NK-92 treated with Interleukin-12 subunit alpha and Interleukin-12 subunit beta, amount 100 ng/mL, for 24 hours (cell line): Measurements from ENCODE around the gene SFXN4.
"Not testable (repeated sequence)": the region's sequence is repeated elsewhere in the genome, so short reads cannot be mapped to it uniquely, and the experiment has no call there.

Experiments
- DNase-seq: peaks from one replicate; lab custom pipeline; 2025; lab: John Stamatoyannopoulos, UW

The SFXN4 gene

DNA sequence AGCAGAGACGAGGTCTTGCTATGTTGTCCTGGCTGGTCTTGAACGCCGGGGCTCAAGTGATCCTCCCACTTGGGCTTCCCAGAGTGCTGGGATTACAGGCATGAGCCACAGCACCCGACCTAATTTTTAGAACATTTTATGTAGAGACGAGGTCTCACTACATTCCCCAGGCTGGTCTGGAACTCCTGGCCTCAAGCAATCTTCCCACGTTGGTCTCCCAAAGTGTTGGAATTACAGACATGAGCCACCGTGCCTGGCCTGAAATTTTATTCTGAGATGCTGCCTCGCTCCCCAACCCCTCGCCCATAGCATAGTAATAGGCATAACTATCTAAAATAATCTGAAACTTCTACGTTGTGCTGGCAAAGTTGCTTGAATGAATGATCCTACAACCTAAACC, 21.9 kb downstream of the SFXN4 start:
- DNase-seq = no peak

DNA sequence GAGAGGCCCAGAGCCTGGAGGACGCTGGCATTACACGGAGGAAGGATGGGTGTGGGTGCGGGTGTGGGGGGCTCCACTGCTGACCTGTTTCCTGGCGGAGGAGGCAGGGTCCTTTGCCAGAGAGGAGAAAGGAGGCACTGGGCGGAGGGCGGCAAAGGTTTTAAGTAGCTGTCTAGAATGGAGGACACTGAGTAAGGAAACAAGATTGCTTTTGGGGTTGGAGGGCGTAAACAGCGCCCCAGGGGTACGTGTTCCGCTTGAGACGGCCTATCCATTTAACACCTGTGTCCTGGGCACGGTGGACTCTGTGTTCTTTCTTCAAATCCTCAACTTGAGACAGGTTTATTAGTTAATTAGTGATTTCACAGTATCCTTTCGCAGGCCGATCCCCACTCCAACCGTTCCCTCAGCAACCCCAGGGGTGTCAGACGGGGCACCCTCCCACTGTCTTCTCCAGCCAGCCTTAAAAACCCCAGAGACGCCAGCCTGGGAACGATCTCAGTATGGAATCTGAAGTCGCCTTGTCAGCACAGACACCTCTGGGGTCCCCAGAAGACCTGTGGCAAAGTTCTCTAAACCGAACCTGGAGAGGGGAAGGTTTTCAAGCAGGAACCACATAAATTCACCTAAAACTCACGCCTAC, 24.8 kb downstream of the SFXN4 start:
- no peak for DNase-seq

DNA sequence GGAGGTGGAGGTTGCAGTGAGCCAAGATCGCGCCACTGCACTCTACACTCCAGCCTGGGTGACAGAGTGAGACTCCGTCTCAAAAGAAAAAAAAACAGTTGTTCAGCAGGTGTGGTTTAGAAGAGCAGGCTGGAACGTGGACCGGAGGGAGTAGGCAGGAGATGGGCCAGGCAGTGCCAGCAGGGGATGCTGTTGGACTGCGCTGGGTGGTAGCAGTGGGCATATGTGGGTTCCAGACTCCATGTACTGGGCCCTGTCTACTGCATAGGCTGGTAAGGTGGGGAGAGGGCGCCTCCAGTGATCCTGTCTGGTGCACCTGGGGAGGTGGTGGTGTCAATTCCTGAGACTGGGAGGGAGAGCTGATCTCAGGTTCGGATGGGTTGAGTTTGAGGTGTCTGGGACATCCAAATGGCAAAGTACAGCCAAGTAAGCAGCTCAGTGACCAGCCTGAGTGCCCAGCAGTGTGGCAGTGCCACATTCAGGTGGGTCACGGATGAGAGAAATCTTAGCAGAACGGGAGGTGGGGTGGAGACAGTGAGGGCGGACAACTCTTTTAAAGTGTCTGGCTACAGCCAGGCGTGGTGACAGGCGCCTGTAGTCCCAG, 25.9 kb downstream of the SFXN4 start:
- DNase-seq = no peak

- DNase-seq = no peak
These were observed 26.9 kb downstream of the SFXN4 start for GRCh38 chr10:119138346-119139306.

DNA sequence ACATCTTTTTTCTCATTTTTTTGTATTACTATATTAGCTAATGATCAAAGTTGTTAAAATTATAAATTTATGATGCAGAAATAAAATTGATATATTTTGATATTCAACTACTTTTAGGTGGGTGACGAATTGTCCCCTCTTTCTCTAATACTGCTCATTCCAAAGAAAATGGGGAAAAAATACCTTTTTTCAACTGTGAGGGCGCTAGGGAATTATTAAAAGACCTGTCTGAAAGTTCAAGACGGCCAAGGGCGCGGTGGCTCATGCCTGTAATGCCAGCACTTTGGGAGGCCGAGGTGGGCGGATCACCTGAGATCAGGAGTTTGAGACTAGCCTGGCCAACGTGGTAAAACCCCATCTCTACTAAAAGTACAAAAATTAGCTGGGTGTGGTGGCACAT, 27.6 kb downstream of the SFXN4 start:
- not testable (repeated sequence) for DNase-seq

GRCh38 chr10:119136084-119136483, 29.4 kb downstream of the SFXN4 start:
- DNase-seq = no peak

DNA sequence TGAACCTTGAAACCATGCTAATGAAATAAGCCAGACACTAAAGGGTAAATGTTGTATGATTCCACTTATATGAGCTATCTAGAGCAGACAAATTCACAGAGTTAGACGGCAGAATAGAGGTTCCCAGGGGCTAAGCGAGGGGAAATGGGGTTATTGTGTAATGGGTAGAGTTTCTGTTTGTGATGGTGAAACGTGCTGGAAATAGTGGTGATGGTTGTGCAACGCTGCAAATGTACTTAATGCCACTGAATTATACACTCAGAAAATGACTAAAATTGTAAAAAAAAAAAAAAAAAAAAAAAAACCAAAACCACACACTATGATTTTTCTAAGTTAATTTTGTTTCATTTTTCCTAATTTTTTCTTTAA, 30.0 kb downstream of the SFXN4 start:
- peak; percentile 43 for DNase-seq

DNA sequence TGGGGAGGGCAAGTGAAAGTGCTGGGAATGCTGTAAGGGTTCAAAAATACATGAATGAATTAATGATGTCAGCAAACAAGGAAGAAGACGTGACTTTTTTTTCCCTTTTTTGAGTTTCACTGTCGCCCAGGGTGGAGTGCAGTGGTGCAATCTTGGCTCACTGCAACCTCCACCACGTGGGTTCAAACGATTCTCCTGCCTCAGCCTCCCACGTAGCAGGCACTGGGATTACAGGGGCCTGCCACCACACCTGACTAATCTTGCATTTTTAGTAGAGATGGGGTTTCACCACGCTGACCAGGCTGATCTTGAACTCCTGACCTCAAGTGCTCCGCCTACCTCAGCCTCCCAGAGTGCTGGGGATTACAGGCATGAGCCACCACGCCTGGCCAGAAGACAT, 31.6 kb downstream of the SFXN4 start:
- DNase-seq = peak; percentile 32

DNA sequence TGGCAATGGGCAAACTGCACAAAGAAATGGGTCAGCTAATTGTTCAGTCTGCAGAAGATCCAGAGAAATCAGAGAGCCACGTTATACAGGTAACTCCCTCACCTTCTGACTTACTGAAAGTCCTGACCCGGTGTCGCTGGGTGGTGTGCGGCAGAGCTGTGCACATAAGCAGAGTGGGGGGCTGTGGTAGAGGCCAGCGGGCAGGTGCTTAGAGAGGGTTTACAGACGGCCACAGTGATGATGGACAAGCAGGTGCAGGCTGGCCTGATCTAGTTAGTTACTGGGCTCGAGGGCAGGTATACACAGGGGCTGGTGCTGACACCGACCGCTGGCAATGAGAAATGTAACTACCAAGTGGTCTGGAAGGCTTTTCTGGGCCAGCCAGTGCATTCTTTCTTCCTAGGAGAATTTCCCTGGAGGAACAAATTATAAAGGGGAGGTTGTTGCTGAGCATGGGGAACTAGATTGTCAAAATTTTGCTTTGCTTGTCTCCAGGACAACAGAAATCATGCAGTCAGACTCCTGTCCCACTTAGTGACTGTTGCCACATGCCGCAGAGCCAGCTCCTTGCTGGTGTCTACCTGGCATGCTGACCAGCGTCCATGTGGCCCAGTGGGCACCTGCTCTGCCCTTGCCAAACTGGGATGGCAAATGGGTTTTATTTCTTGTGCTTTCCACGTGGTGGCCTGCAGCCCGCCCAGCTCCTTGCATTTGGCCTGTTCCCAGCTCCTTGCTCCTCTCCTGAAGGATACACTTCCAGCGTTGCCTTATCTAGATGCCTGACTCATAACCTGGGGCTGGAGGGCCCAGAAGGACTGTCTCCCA, 32.8 kb downstream of the SFXN4 start:
- no peak for DNase-seq

DNA sequence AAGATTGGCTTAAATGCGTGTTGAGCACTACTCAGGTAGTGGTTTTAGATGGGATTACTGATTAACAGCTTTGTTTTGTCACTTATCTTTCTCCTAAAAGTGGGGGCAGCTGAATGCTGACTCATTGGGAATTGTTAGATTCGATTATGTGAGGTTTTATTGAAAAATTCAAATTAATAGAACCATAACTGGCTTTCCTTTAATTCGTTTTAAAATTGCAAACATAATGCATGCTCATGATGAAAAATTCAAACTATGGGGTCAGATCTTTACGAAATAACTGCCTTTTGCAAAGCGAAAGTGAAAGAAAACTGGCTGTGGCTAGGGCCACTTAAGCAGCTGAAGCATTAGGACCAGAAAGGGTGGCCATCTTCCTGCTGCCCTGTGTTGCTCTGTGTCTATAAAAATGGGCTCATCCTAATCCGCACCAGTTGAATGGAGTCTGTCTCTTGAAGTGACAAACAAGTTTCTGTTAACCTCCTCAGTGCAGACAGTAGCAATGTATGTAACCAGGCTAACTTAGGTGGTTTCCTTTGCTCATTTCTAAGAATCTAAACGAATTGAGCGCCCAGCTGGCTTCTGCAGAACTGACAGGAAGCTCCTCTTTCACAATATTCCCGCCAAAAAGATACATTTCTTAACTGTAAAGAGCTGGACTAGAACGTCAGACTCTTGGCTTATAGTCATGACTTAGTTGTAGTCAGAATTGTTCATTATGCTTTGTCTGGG, 33.8 kb downstream of the SFXN4 start:
- DNase-seq = peak; percentile 63

DNA sequence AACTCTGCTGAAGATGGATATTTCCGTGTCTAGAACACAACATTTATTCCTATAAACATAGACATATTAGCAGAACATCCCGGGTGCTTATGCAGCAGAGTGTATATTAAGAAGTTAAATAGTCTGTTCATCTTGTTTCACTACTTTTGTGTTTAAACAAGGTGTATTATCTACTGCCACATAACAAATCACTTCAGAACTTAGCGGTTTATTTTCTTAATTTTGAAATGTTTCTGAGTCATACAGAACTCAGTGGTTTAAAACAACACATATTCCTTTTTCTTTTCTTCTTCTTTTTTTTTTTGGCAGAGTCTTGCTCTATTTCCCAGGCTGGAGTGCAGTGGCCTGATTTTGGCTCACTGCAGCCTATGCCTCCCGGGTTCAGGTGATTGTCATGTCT, 35.8 kb downstream of the SFXN4 start:
- DNase-seq = no peak

DNA sequence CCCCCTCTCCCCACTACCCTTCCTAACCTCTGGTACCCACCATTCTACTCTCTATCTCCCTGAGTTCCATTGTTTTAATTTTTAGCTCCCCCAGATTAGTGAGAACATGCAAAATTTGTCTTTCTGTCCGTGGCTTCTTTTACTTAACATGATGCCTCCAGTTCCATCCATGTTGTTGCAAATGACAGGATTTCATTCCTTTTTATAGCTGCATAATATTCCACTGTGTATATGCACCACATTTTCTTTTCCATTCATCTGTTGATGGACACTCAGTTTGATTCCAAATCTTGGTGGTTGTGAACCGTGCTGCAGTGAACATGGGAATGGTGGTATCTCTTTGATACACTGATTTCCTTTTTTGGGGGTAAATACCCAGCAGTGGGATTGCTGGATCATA, 39.6 kb downstream of the SFXN4 start:
- DNase-seq = no peak

DNA sequence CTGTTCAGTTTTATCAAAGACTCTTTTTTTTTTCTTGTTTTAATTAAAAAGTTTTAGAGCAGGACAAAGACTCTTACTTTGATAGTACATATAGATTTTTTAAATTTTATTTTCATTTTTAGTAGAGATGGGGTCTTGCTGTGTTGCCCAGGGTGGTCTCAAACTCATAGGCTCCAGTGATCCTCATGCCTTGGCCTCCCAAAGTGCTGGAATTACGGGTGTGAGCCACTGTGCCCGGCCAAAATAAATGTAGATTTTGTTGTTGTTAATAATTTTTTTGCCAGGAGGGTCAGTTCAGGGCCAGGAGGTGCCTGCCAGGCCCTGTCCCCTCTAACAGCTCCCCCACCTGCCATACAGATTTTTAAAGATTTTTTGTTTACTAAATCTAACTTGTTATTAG, 44.6 kb downstream of the SFXN4 start:
- DNase-seq = no peak

DNA sequence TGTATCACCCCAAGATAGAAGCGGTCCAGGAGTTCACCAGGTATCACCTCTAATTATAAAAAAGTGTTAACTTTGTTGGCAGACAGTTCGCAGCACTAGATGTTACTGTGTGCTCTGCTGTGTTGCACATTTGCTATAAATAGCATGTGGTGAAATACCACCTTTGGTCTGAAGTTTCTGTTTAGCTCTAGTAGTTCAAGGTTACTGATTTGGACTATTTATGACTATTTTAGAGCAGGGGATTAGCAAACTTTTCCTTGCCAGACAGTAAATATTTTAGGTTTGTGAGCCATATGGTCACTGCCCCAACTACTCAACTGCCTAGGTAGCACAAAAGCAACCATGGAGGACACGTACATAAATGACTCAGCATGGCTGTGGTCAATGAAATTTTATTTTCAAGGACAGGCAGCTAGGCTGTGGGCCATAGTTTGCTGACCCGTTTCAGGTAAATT, 45.1 kb downstream of the SFXN4 start:
- DNase-seq = peak; percentile 28

- no peak for DNase-seq
These were observed 46.1 kb downstream of the SFXN4 start for GRCh38 chr10:119119400-119119799.

DNA sequence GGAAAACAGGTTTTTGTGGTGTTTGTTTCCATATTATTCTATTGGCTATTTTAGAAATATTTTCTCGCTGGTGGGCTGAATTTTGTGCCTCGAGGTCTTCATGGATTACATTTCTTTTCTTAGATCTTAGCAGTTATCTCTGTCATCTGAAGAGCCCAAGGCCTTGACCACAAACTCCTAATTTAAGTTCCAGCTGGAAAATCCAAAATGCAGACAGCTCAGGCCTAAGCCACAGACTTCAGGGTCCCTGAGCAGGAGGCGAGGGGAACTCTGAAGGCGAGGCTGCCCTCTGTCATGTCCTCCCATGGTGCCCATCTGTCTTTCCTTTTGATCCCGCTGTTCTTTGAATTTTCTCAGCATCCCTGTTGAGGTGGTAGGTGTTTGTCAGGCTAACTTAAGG, 47.3 kb downstream of the SFXN4 start:
- DNase-seq = no peak

DNA sequence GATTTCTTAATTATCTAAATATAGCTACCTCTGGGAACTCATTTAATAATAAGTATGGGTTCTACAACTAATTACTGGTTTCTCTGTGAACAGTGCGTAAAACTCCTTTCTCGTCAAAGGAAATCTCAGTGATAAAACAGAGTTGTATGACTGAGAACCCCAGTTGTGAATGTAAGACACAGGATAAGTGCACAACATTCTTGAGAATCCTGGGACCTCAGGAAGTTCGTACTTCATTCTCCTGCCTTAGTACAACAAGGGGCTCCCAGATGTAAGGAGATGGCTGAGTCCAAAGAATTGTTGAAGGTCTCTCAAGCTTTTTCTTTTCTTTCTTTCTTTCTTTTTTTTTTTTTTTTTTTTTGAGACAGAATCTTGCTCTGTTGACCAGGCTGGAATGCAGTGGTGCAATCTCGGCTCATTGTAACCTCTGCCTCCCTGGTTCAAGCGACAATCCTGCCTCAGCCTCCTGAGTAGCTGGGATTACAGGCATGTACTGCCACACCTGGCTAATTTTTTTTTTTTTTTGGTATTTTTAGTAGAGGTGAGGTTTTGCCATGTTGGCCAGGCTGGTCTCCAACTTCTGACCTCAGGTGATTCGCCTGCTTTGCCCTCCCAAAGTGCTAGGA, 49.1 kb downstream of the SFXN4 start:
- no peak for DNase-seq

DNA sequence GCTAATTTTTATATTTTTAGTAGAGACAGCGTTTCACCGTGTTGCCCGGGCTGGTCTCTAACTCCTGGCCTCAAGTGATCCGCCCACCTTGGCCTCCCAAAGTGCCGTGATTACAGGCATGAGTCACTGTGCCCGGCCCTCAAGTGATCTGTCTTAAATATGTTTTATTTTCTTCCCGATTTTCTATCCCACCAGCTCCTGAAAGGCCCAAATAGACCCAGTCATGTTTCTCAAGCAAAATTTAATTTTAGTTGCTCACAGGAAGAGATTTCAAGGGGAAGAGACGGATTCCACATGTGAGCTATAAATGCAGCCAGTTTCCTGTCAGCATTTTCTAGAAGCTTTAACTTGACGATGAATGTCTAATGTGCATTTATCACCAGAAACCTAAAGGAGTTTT, 49.6 kb downstream of the SFXN4 start:
- no peak for DNase-seq

DNA sequence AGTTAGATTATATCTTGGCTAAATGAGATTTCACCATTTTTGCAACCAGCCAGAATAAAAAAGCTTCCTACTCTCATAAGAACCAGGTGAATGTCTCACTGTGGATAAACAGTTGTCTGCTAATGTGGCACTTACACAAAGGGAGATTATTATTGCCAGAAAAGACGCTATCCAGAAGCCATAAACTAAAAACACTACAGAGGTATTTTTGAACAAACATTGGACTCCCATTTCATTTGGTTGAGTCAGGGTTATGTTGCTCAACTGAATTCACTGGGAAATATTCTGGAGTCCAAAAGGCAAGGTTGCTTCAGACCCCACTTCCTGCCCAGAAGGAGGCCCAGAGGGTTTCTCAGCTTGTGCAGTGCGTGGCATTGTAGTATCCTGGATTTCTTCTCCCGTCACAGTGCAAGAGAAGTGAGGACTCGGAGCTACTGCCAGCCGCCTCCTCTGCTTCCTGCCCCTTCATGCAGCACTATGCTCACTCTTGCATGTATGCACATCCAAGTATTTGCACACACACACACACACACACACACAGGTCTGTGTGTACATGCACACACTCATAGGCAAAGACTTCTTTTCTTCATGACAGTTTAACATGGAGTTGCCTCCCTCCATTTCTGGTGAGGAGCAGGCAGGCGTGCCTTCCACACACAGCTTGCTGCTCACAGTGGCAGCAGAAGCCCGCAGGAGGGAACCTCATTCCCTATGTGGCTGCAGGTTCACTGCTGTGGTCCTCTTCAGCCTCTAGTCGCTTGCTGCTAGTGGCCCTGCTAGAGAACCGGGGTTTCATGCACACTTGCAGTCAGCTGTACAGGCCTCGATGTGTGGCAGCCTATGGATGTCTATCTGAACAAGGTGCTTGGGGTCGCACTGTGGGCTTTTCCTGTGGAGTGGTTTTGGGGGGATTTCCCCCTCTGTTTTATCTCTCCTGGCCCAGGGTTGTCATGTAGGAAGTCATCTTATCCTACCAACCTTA, 51.5 kb downstream of the SFXN4 start:
- no peak for DNase-seq

DNA sequence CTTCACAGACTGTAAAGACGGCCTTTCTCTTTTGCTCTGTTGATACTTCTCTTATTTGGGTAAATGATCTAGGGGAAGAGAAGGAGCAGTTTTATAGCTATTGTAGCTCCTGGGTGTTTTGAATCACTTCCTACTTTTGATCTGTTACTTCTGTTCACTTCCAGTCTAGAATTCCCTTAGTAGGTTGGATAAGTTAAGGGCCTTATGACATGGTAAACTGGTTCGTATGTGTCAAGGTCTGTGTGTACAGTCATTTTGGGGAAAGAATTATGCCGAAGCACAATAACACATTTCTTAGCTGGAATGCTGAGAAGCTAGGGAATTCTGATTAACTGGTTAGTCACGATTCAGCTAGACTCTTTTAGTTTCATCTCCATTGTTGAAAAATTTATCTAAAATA, 53.5 kb downstream of the SFXN4 start:
- no peak for DNase-seq
